Hepatocyte (in vitro differentiated cells): Measurements from ENCODE around the gene CASR.

Source experiments
- CTCF ChIP-seq: fragments of 200-600 bp; sonication (generic); IDR thresholded peaks from 2 replicates; pipeline ENCODE4 v1.5.1; 2016; ENCODE audit warnings: antibody characterized with exemption, mild to moderate bottlenecking; ENCODE audit not compliant: poor library complexity
- EZH2 ChIP-seq: fragments of 200-600 bp; sonication (generic); IDR thresholded peaks from 2 replicates; pipeline ENCODE4 v1.6.1; 2016; ENCODE audit warnings: antibody characterized with exemption, mild to moderate bottlenecking, borderline replicate concordance

GRCh38 chr3:122168044-122168443, 15.4 kb upstream of the CASR start:
- TF ChIP-seq CTCF: no peak
- no peak for TF ChIP-seq EZH2
